Stimulated activated CD8-positive, alpha-beta memory T cell treated with anti-CD3 and anti-CD28 coated beads, Interleukin-4, amount 100 ng/mL, for 24 hours (primary cell): ENCODE measurements around the gene PMFBP1.

Source experiments
- DNase-seq: peaks from one replicate; pipeline ENCODE4 v3.0.0-alpha.2; 2020; ENCODE audit warnings: low read depth

Gene PMFBP1, protein sequence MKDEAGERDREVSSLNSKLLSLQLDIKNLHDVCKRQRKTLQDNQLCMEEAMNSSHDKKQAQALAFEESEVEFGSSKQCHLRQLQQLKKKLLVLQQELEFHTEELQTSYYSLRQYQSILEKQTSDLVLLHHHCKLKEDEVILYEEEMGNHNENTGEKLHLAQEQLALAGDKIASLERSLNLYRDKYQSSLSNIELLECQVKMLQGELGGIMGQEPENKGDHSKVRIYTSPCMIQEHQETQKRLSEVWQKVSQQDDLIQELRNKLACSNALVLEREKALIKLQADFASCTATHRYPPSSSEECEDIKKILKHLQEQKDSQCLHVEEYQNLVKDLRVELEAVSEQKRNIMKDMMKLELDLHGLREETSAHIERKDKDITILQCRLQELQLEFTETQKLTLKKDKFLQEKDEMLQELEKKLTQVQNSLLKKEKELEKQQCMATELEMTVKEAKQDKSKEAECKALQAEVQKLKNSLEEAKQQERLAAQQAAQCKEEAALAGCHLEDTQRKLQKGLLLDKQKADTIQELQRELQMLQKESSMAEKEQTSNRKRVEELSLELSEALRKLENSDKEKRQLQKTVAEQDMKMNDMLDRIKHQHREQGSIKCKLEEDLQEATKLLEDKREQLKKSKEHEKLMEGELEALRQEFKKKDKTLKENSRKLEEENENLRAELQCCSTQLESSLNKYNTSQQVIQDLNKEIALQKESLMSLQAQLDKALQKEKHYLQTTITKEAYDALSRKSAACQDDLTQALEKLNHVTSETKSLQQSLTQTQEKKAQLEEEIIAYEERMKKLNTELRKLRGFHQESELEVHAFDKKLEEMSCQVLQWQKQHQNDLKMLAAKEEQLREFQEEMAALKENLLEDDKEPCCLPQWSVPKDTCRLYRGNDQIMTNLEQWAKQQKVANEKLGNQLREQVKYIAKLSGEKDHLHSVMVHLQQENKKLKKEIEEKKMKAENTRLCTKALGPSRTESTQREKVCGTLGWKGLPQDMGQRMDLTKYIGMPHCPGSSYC

DNA sequence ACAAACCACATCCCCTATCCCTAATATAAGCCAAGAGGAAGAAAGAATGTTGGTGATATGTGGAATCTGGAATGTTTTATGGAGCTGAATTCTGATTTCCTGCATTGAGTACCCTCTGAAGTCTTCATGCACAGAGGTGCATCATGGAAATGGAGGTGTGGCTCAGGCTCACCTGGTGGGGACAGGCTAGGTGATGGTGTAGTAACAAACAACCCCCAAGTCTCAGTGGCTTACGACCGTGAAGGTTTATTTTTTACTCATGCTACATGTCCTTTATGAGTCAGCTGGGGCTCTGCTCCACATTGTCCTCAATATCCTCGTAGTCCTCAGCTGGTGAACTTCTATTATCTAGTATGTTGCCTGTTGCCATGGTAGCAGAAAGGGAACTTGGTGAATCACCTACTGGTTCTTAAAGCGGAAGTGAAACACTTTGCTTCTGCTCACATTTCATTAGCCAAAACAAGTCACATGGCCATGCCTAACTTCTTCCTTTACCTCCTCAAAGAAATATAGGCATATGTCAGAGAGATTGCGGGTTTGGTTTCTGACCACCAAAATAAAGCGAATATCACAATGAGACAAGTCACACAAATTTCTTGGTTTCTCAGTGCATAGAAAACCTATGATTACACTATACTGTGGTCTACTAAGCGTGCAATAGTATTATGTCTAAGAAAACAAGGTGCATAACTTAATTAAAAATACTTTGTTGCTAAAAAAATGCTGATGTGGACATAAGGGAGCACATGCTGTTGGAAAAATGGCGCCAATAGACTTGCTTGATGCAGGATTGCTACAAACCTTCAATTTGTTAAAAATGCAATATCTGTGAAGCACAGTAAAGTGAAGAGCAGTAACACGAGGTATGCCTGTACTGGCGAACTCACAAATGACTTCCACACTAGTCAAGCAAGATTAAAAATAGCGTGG, at the start of gene PMFBP1:
Gene PMFBP1 (minus strand): TSS at position 51 of the 930 bp plus-strand sequence. CDS start 947 bp downstream, outside the sequence.
- no peak for DNase-seq

GRCh38 chr16:72221630-72222024, 49.7 kb upstream of the PMFBP1 start:
- no peak for DNase-seq

- no peak for DNase-seq
Measured at GRCh38 chr16:72220875-72221629, 49.1 kb upstream of the PMFBP1 start.

DNA sequence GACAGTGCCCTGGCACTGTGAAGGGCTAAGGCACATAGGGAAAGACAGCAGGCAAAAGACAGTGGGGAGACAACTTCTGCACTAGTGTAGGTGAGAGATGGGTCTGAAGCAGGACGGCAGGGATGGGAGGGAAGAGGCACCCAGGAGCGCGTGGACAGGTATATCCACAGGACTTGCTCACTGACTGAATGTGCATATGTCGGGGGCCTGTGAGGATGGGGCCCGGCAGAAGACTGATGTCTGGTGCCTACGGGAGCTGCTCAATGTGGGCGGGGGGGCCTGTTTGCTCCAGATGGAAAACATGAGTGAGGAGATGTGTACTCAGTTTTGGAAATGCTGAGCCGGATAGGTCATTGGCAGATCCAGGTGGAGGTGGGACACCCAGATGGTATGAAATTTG, 47.3 kb upstream of the PMFBP1 start:
- DNase-seq, result no peak

DNA sequence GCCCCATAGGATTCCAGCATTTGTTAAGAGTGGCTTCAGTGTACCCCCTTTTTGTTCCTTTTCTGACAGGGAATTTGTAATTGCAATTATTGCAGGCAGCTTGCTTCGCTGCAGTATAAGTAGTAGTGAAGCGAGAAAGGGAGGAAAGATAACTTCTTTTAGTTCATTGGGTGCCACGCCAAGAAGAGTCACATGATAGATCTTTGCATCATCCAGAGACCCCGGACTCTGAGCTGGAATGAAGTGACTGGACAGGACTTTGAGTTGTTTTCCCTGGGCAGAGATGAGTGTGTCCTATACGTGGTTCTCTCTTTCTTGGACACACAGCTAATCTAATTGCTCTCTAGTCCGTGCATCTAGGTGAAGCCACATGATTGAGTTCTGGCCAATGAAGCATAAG, 44.8 kb upstream of the PMFBP1 start:
- no peak for DNase-seq

DNA sequence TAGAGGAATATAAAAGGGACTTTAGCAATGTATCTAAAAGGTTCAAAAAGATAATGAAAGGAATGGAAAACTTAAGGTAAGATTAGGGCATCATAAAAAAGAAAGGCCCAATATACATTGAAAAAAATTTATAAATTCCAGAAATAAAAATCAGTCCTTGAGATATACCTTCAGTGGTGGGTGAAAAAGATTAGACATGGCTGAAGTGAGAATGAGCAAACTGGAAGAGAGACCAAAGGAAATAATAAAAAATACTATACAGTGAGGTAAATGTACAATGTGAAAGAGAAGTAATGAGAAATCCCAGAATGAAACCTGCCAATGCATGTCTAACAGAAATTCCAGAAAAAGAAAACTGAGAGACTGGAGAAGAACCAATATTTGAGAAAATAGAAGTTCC, 42.9 kb upstream of the PMFBP1 start:
- no peak for DNase-seq

GRCh38 chr16:72211110-72211509, 39.2 kb upstream of the PMFBP1 start:
- no peak for DNase-seq

- DNase-seq, result no peak
Measured at GRCh38 chr16:72210555-72210954, 38.6 kb upstream of the PMFBP1 start.

- no peak for DNase-seq
Measured at GRCh38 chr16:72210072-72210471, 38.1 kb upstream of the PMFBP1 start.

DNA sequence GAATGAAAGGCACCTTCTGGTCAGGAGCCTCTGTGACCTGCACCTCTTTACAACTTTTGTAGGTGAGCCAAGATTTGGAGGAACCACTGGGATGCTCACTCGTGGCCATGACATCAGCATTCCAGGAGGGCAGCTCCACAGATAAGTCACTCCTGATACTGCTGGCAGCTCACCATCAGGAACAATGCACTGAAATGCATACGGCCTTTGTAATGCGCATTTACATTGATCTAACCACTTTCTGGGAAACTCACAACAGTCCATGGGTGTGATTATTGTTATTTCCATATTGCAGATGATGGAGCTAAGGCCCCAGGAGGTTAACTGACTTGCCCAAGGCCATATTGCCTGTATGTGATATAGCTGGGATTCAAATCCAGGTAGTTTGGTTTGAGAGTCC, 34.3 kb upstream of the PMFBP1 start:
- DNase-seq, result no peak

DNA sequence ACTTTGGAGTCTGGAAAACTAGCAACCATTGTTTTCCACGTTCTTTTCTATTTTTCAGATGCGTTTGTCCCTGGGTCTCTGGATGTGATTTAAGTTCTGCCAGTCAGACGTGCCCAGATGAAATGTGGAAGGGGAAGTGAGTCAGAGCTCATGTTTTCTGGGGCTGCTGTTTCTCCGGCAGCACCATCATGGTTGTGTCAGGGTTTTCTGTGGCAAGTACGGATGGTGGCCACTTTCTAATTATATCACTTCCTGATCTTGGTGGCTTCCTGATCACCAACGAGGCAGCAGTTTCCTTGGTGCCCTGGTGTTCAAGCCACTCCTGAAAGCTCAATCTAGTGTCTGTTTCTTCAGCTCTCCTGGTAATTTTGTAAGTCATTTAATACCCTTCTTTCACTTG, 31.4 kb upstream of the PMFBP1 start:
- no peak for DNase-seq

GRCh38 chr16:72202014-72202413, 30.1 kb upstream of the PMFBP1 start:
- DNase-seq, result no peak

- no peak for DNase-seq
Measured at GRCh38 chr16:72201387-72201786, 29.4 kb upstream of the PMFBP1 start.

DNA sequence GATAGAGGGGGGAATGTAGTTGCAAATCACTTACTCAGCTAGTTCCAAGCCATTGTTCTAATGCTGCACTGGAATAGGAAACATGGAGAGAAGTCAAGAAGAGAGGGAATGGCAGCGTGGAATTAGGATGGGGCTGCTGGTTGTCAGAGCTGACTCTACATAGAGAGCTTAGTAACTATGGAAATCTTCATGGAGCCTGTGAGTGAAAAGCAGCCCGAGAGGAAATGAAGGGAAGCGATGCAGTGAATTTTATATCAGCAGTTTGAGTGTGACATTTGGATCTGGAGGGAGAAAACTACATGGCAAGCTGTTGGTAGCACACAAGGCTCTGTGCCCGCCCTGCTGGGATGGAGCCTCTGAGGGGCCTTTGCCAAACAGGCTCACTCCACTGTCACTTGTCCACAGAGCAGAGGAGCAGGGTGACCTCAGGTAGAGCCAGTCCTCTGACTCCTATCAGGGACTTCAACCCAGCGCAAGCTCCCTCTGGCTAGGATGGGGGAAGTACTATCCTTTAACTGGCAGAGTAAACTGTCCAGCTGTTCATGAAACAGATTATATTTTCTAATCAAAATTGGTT, 27.9 kb upstream of the PMFBP1 start:
- DNase-seq, result no peak

GRCh38 chr16:72198771-72199201, 26.8 kb upstream of the PMFBP1 start:
- DNase-seq, result no peak

- no peak for DNase-seq
Measured at GRCh38 chr16:72198021-72198711, 26.2 kb upstream of the PMFBP1 start.

GRCh38 chr16:72197545-72197944, 25.6 kb upstream of the PMFBP1 start:
- no peak for DNase-seq

DNA sequence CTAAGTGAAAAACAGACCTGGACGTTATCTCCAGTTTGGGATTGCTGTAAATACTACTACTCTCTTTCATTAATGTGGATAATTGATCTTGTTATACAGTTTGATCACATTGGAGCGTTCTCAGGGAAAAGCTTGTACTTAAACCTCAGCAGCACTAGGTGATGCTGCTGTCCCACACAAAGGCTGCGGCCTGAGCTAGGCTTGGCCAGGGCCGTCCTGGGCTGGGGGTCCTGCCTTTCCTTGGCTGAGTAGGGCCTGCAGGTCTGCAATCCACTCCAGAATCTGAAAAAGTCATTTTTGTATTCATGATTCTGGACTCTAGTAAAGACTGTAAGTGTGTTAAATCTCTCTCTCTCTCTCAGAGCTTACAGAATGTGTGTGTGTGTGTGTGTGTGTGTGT, 23.7 kb upstream of the PMFBP1 start:
- DNase-seq, result no peak

- DNase-seq, result no peak
Measured at GRCh38 chr16:72191551-72191950, 19.6 kb upstream of the PMFBP1 start.

GRCh38 chr16:72189865-72190371, 18.0 kb upstream of the PMFBP1 start:
- DNase-seq, result no peak
